ENCODE data around the gene UNC119.

UNC119 gene

DNA sequence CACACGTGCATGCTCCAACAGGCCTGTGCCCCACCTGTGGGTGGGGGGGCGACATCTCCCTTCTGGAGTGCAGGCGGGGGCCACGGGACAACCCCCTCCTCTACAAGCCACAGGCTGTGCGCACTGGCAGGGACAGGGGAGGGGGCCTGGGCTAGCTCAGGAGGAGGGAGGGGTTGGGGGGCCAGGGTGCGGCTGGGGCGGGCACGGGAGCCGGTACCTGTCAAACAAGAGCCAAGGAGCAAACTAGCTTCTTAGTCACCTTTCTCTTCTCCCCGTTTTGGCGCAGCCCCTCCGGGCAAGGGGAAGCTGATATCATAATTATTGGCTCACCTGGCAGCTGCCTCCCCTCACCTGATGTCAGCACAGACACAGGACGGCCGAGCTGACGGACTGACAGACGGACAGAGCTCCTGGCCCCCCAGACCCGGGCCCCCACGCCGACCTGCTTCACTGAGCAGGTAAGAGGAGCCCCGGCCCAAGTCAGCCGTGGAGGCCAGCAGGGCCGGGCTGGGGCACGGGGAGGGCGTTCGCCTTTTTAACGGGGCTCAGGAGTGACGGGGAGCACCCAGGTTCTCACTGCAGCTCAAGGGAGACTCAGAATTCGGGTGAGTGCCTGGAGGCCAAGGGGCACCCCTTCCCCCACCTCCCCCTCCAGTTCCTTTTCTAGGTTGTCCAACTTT lies 46.3 kb downstream of the UNC119 start, which contains the start of gene FOXN1:
Gene FOXN1, plus strand, starts transcription at position 363 of the 680 bp plus-strand sequence. CDS start 17,622 bp downstream, outside the sequence.
- no peak for TF ChIP-seq PPARA (CRISPR knock-in tag; IDR thresholded peaks at IDR 0.05; ENCODE audit: borderline replicate concordance)
- no peak for TF ChIP-seq ZNF70 (CRISPR knock-in tag; IDR thresholded peaks at IDR 0.05)
- ATAC-seq = no peak

DNA sequence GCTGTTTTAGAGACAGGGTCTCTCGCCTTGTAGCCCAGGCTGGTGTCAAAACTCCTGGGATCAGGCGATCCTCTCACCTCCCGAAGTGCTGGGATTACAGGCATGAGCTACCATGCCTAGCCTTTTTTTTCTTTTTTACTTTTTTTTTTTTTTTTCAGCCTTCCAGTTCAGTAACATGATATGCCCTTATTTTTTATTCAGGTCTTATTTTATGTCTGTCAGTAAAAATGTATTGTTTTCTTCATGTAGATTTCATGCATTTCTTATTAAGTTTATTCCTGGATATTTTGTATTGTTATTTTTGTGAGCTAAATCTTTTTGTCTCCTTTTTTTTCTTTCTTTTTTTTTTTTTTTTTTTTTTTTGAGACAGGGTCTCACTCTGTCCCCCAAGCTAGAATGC lies 49.0 kb downstream of the UNC119 start:
- ATAC-seq = no peak

DNA sequence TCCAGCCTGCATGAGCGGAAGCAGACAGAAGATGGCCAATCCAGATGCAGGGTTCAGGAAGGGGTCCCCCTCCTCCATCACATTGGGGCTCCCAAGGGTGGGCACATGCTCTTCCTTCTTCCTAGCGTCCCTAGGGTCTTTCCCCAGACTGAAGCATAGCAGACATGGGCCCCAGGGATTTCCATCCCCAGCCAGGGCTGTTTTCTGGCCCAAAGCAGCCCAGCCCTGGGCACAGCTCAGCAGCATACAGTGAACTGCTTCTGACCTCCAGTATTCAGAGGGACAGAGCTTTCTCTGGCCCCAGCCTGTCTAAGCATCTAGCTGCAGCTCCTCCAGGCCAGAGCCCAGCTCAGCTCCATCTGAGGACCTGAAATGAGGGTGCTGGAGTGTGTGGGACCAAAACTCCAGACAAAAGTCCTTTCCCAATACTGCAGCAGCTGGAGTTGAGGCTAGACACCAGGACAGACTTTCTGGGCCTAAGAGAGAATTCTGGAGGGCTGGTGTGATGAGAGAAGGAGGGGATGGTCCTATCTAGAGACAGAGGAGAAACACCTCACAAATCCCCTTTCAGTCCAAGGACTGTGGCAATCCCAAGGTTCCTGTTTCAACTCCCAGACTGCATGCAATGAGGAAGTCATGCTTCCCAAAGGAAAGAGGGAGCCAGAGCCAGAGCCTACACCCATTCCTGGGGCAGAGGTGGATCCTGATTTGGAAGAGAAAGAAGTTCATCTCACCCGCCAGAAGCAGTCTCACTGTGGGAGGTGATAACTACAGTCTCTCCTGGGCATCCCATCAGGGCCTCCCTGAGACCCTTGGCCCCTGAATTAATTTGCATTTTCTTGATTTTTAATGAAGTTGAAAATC lies 50.8 kb downstream of the UNC119 start:
- TF ChIP-seq BACH2 (CRISPR knock-in tag; IDR thresholded peaks at IDR 0.05; ENCODE audit: borderline replicate concordance) (no peak), ISL1 (CRISPR knock-in tag; IDR thresholded peaks at IDR 0.05) (no peak), ZFP3 (CRISPR knock-in tag; IDR thresholded peaks at IDR 0.05) (no peak), PPARA (CRISPR knock-in tag; IDR thresholded peaks at IDR 0.05; ENCODE audit: borderline replicate concordance) (no peak), ZNF565 (CRISPR knock-in tag; conservative IDR thresholded peaks at IDR 0.05; ENCODE audit: low read depth) (no peak), ZFP30 (CRISPR knock-in tag; IDR thresholded peaks at IDR 0.05) (no peak), RARB (CRISPR knock-in tag; IDR thresholded peaks at IDR 0.05) (no peak)
- TF ChIP-seq, protein P1, sequence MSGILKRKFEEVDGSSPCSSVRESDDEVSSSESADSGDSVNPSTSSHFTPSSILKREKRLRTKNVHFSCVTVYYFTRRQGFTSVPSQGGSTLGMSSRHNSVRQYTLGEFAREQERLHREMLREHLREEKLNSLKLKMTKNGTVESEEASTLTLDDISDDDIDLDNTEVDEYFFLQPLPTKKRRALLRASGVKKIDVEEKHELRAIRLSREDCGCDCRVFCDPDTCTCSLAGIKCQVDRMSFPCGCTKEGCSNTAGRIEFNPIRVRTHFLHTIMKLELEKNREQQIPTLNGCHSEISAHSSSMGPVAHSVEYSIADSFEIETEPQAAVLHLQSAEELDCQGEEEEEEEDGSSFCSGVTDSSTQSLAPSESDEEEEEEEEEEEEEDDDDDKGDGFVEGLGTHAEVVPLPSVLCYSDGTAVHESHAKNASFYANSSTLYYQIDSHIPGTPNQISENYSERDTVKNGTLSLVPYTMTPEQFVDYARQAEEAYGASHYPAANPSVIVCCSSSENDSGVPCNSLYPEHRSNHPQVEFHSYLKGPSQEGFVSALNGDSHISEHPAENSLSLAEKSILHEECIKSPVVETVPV (CRISPR knock-in tag; IDR thresholded peaks at IDR 0.05) = no peak
- TF ChIP-seq, protein P2, sequence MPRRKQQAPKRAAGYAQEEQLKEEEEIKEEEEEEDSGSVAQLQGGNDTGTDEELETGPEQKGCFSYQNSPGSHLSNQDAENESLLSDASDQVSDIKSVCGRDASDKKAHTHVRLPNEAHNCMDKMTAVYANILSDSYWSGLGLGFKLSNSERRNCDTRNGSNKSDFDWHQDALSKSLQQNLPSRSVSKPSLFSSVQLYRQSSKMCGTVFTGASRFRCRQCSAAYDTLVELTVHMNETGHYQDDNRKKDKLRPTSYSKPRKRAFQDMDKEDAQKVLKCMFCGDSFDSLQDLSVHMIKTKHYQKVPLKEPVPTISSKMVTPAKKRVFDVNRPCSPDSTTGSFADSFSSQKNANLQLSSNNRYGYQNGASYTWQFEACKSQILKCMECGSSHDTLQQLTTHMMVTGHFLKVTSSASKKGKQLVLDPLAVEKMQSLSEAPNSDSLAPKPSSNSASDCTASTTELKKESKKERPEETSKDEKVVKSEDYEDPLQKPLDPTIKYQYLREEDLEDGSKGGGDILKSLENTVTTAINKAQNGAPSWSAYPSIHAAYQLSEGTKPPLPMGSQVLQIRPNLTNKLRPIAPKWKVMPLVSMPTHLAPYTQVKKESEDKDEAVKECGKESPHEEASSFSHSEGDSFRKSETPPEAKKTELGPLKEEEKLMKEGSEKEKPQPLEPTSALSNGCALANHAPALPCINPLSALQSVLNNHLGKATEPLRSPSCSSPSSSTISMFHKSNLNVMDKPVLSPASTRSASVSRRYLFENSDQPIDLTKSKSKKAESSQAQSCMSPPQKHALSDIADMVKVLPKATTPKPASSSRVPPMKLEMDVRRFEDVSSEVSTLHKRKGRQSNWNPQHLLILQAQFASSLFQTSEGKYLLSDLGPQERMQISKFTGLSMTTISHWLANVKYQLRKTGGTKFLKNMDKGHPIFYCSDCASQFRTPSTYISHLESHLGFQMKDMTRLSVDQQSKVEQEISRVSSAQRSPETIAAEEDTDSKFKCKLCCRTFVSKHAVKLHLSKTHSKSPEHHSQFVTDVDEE (CRISPR knock-in tag; IDR thresholded peaks at IDR 0.05) = no peak
- ATAC-seq = no peak; the same call in 2 of the 3 replicates

More for the DNA sequence above, 49.0 kb downstream of the UNC119 start:
- TF ChIP-seq GLIS3 (CRISPR knock-in tag; IDR thresholded peaks at IDR 0.05) (no peak), ESRRG (CRISPR knock-in tag; IDR thresholded peaks at IDR 0.05) (no peak), ARNTL (CRISPR knock-in tag; IDR thresholded peaks at IDR 0.05; ENCODE audit: borderline replicate concordance, low read depth) (no peak), TCF4 (CRISPR knock-in tag; IDR thresholded peaks at IDR 0.05; ENCODE audit: borderline replicate concordance) (no peak)
- TF ChIP-seq, protein P1 (CRISPR knock-in tag; IDR thresholded peaks at IDR 0.05) = no peak
- TF ChIP-seq, protein P2 (CRISPR knock-in tag; IDR thresholded peaks at IDR 0.05) = no peak

DNA sequence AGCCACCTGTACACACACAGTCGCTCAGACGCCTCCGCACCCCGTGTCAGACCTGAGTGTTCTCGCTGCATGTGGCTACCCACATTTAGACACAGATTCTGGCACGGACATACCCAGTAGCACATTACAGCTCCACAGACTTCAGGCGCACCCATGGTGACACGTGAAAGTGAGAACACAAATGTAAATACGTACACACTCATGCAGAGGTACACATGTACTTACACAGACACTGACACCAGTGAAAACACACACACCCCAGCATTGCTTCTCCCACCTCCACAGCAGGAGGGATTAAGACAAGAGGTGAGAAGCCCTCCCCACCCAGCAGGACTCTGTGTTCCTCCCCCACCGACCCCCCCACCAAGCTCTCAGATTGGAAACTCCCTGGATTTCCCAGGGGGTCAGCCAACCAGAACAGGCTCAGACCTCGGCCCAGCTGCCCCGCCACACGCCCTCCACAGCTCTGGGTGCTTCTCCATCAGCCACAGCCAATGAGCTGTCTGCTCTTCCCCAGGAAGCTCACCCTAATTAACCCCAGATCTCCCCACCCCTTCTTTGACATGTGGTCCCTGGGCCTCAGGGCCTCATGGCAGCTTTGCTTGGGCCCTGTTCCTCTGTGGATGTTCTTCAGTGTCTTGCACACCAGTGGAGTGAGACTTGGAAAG lies 51.6 kb downstream of the UNC119 start:
- peak; percentile 40; the same call in 2 of the 3 replicates for ATAC-seq
- TF ChIP-seq ZFP3 (CRISPR knock-in tag; IDR thresholded peaks at IDR 0.05) = no peak
- TF ChIP-seq ESRRG (CRISPR knock-in tag; IDR thresholded peaks at IDR 0.05) = no peak
- no peak for TF ChIP-seq PPARA (CRISPR knock-in tag; IDR thresholded peaks at IDR 0.05; ENCODE audit: borderline replicate concordance)
- TF ChIP-seq, protein P3, sequence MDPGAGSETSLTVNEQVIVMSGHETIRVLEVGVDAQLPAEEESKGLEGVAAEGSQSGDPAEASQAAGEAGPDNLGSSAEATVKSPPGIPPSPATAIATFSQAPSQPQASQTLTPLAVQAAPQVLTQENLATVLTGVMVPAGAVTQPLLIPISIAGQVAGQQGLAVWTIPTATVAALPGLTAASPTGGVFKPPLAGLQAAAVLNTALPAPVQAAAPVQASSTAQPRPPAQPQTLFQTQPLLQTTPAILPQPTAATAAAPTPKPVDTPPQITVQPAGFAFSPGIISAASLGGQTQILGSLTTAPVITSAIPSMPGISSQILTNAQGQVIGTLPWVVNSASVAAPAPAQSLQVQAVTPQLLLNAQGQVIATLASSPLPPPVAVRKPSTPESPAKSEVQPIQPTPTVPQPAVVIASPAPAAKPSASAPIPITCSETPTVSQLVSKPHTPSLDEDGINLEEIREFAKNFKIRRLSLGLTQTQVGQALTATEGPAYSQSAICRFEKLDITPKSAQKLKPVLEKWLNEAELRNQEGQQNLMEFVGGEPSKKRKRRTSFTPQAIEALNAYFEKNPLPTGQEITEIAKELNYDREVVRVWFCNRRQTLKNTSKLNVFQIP (CRISPR knock-in tag; IDR thresholded peaks at IDR 0.05; ENCODE audit: borderline replicate concordance, low read depth) = no peak
- TF ChIP-seq, protein P4, sequence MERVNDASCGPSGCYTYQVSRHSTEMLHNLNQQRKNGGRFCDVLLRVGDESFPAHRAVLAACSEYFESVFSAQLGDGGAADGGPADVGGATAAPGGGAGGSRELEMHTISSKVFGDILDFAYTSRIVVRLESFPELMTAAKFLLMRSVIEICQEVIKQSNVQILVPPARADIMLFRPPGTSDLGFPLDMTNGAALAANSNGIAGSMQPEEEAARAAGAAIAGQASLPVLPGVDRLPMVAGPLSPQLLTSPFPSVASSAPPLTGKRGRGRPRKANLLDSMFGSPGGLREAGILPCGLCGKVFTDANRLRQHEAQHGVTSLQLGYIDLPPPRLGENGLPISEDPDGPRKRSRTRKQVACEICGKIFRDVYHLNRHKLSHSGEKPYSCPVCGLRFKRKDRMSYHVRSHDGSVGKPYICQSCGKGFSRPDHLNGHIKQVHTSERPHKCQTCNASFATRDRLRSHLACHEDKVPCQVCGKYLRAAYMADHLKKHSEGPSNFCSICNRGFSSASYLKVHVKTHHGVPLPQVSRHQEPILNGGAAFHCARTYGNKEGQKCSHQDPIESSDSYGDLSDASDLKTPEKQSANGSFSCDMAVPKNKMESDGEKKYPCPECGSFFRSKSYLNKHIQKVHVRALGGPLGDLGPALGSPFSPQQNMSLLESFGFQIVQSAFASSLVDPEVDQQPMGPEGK (CRISPR knock-in tag; IDR thresholded peaks at IDR 0.05; ENCODE audit: borderline replicate concordance) = no peak
- TF ChIP-seq, protein P2 (CRISPR knock-in tag; IDR thresholded peaks at IDR 0.05) = no peak

Data from SK-N-SH treated with all-trans-retinoic acid at 6 μM for 48 hours (cell line).